ENCODE results near the gene NRL. TPM values are rescaled to one million over a fixed set of nuclear protein-coding genes. Genes with fewer than 3 reads are reported as not detected.
A peak's percentile ranks its signal among the peaks of the same experiment; 100 is the strongest.

The NRL gene
- total RNA-seq, 4 donors from 2014 or later, result 1.8 to 3.3 (median 3.0) TPM

- 0% methylated on average over 15 of the region's 25 CpGs for WGBS
- Histone ChIP-seq H3K27ac (replicated peaks in 1 of 4) (peak within 1 kb of the TSS; percentile 88 to 94 (median 90)), H3K4me3 (peak within 1 kb of the TSS; percentile 63 to 92 (median 78)), H3K9me3 (no peaks in the 10 kb centered on the region), H3K4me1 (peaks cover 22 to 57% (median 46%) of the 10 kb centered on the region in 4 donors), H3K27me3 (no peaks in the 10 kb centered on the region), H3K36me3 (peaks cover 15 to 40% (median 34%) of the 10 kb centered on the region in 4 donors)
- intact Hi-C loops (cut with DNase I), result loop anchor here (10.0 kb wide), 1 partner anchor 288 kb away; no protein-coding TSS in a partner anchor
- no peak for TF ChIP-seq POLR2A (IDR thresholded peaks at IDR 0.05; ENCODE audit: low read depth)
- TF ChIP-seq POLR2AphosphoS5 (IDR thresholded peaks at IDR 0.05), result peak; percentile 29 to 71
- DNase-seq (ENCODE audit: extremely low spot score), result peak; percentile 98
These were observed 31.8 kb upstream of the NRL start, which contains the start of gene PSME2 for GRCh38 chr14:24146453-24146977. Gene PSME2, minus strand, starts transcription at chr14:24146610. Its CDS starts 29 bp downstream, at chr14:24146581.

DNA sequence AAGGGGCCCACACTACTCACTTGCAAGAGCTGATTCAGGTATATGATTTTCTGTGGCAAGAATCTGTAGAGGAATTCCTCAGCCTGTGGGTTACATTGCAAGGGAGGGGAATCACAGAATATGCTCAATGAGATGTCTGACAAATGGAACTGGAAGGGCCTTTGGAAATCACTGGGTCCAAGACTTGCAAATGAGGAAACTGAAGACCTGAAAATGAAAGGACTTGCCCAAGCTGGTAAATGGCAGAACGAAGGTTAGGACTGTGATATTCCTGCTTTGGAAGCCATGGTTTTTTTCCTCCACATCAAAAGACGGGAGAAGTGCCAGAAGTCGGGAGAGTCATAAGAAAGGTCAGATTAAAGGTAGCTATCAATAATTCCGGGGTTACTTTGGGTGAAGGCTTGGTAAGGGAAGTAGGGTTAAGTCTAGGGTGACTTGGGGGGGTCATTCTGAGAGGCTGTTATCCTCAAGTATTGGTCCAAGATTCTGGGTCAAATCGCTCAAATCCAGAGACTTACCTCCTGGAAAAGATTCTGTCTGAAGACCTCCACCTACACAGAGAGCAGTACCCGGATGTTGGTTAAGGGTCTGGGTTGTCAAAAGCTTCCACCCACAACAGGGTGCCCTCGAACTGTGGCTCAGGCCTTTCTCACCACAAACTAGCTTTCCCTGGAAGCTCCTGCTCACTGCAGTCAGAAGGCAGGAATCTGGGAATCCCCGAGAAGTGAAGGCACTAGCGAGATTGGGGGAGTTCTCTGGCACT lies 31.1 kb upstream of the NRL start:
- H3K4me1 ChIP-seq, result peaks cover 22 to 59% (median 47%) of the 10 kb centered on the region in 4 donors
- peak overlapping the region; percentile 88 to 94 (median 90) for H3K27ac ChIP-seq (replicated peaks in 1 of 4)
- 17% methylated on average over 9 of the region's 9 CpGs for WGBS
- H3K9me3 ChIP-seq, result no peaks in the 10 kb centered on the region
- DNase-seq (ENCODE audit: extremely low spot score), result no peak
- H3K36me3 ChIP-seq, result peaks cover 8 to 33% (median 27%) of the 10 kb centered on the region in 4 donors
- H3K4me3 ChIP-seq, result peak overlapping the region; percentile 63 to 92 (median 78)
- TF ChIP-seq, protein P1, sequence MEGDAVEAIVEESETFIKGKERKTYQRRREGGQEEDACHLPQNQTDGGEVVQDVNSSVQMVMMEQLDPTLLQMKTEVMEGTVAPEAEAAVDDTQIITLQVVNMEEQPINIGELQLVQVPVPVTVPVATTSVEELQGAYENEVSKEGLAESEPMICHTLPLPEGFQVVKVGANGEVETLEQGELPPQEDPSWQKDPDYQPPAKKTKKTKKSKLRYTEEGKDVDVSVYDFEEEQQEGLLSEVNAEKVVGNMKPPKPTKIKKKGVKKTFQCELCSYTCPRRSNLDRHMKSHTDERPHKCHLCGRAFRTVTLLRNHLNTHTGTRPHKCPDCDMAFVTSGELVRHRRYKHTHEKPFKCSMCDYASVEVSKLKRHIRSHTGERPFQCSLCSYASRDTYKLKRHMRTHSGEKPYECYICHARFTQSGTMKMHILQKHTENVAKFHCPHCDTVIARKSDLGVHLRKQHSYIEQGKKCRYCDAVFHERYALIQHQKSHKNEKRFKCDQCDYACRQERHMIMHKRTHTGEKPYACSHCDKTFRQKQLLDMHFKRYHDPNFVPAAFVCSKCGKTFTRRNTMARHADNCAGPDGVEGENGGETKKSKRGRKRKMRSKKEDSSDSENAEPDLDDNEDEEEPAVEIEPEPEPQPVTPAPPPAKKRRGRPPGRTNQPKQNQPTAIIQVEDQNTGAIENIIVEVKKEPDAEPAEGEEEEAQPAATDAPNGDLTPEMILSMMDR (IDR thresholded peaks at IDR 0.05), result no peak
- TF ChIP-seq EP300 (IDR thresholded peaks at IDR 0.05) (no peak), POLR2A (IDR thresholded peaks at IDR 0.05; ENCODE audit: low read depth) (no peak), POLR2AphosphoS5 (IDR thresholded peaks at IDR 0.05) (no peak)
- no peaks in the 10 kb centered on the region for H3K27me3 ChIP-seq
- intact Hi-C loops (cut with DNase I), result loop anchor here (10.0 kb wide), 1 partner anchor 289 kb away; no protein-coding TSS in a partner anchor

DNA sequence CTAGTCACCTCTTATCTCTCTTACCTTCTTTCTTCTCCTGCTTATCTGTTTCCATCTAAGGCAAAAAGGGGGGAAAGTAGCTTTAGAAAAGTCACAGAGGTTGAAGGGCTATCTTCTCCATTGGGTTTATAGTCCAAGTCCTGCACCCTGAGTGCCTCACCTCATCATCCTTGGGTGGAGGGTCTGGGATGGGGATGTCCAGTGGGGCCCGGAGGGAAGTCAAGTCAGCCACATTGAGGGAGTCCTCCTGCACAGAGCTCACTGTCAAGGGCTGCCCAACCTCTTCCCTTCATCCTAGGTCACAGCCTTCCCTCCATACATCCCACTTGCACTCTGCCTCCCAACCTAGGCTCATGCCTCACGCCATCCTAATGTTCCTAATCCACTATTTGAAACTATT lies 30.5 kb upstream of the NRL start:
- Histone ChIP-seq H3K4me3 (no peak overlapping the region), H3K4me1 (peaks cover 27 to 62% (median 53%) of the 10 kb centered on the region in 4 donors), H3K9me3 (no peaks in the 10 kb centered on the region), H3K27ac (replicated peaks in 1 of 4) (peak overlapping the region; percentile 88 to 94 (median 90)), H3K27me3 (no peaks in the 10 kb centered on the region), H3K36me3 (peaks cover 2 to 27% (median 21%) of the 10 kb centered on the region in 4 donors)
- 97% methylated on average over 2 of the region's 2 CpGs for WGBS
- no peak for TF ChIP-seq POLR2A (IDR thresholded peaks at IDR 0.05; ENCODE audit: low read depth)
- TF ChIP-seq, protein P1 (IDR thresholded peaks at IDR 0.05), result no peak
- no peak for TF ChIP-seq EP300 (IDR thresholded peaks at IDR 0.05)
- TF ChIP-seq POLR2AphosphoS5 (IDR thresholded peaks at IDR 0.05), result no peak
- DNase-seq (ENCODE audit: extremely low spot score), result no peak
- intact Hi-C loops (cut with DNase I), result loop anchor here (10.0 kb wide), 1 partner anchor 290 kb away; no protein-coding TSS in a partner anchor

GRCh38 chr14:24144451-24144850 lies 29.7 kb upstream of the NRL start:
- DNase-seq (ENCODE audit: extremely low spot score), result no peak
- intact Hi-C loops (cut with DNase I), result loop anchor here (10.0 kb wide), 1 partner anchor 290 kb away; no protein-coding TSS in a partner anchor
- TF ChIP-seq EP300 (IDR thresholded peaks at IDR 0.05) (no peak), POLR2AphosphoS5 (IDR thresholded peaks at IDR 0.05) (no peak), POLR2A (IDR thresholded peaks at IDR 0.05; ENCODE audit: low read depth) (no peak)
- TF ChIP-seq, protein P1 (IDR thresholded peaks at IDR 0.05), result no peak
- no peaks in the 10 kb centered on the region for H3K9me3 ChIP-seq
- WGBS, result 95% methylated on average over 1 of the region's 1 CpG
- H3K27ac ChIP-seq (replicated peaks in 1 of 4), result peak overlapping the region in 1 of 4 donors; percentile 94
- peaks cover 0 to 21% (median 15%) of the 10 kb centered on the region in 4 donors for H3K36me3 ChIP-seq
- H3K4me1 ChIP-seq, result peaks cover 34 to 62% (median 55%) of the 10 kb centered on the region in 4 donors
- H3K27me3 ChIP-seq, result no peaks in the 10 kb centered on the region
- no peak overlapping the region for H3K4me3 ChIP-seq

DNA sequence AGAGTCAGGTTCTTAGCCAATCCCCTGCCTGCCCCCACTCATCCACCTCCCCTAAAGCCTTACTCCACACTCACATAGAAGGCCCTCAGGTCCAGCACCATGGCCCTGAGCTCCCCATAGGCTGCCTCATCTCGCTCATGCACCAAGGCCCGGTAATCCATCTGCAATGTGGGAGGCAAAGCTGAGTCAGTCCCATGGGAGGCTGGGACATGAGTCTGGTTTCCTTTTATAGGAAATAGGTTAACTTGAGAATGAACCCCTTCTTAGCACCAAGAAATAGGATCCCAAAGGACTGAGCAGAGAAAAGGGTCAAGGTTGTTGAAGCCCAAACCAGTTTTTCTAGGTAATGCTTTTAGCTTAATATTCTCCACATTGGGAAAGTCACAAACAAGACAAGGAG lies 28.8 kb upstream of the NRL start:
- 100% methylated on average over 2 of the region's 2 CpGs for WGBS
- Histone ChIP-seq H3K4me3 (no peak overlapping the region), H3K27me3 (no peaks in the 10 kb centered on the region), H3K9me3 (no peaks in the 10 kb centered on the region), H3K4me1 (peaks cover 40 to 62% (median 53%) of the 10 kb centered on the region in 4 donors), H3K36me3 (peaks cover 6 to 22% (median 15%) of the 10 kb centered on the region in 4 donors), H3K27ac (replicated peaks in 1 of 4) (no peak overlapping the region)
- no peak for DNase-seq (ENCODE audit: extremely low spot score)
- TF ChIP-seq POLR2A (IDR thresholded peaks at IDR 0.05; ENCODE audit: low read depth) (no peak), EP300 (IDR thresholded peaks at IDR 0.05) (no peak), POLR2AphosphoS5 (IDR thresholded peaks at IDR 0.05) (no peak)
- TF ChIP-seq, protein P1 (IDR thresholded peaks at IDR 0.05), result no peak
- intact Hi-C loops (cut with DNase I), result loop anchor here (10.0 kb wide), 1 partner anchor 291 kb away; no protein-coding TSS in a partner anchor

Data from esophagus muscularis mucosa (tissue), 4 donors.